RWPE2 (cell line): Measurements from ENCODE around the gene ZFC3H1.

Experiments used
- ATAC-seq: fragments of 200-7000 bp; cut with Tn5 transposase; 3 replicates; pipeline ENCODE4 v1.9.1; 2021; ENCODE audit warnings: low read depth
- DNase-seq: peaks from one replicate; pipeline ENCODE4 v3.0.0-alpha.2; 2020; ENCODE audit warnings: low spot score
- H3K27ac ChIP-seq: fragments of 450-650 bp; 2 replicates; pipeline ENCODE4 v1.5.1; 2017; ENCODE audit warnings: mild to moderate bottlenecking; ENCODE audit not compliant: poor library complexity, severe bottlenecking
- H3K27me3 ChIP-seq: fragments of 250-450 bp; sonication (Bioruptor Pico); 2 replicates; pipeline ENCODE4 v1.5.1; 2021; ENCODE audit warnings: mild to moderate bottlenecking, moderate library complexity; ENCODE audit not compliant: insufficient read depth, poor library complexity, severe bottlenecking
- H3K36me3 ChIP-seq: fragments of 250-450 bp; sonication (Bioruptor Pico); 2 replicates; pipeline ENCODE4 v1.5.1; 2020; ENCODE audit warnings: low read depth, mild to moderate bottlenecking, moderate library complexity
- H3K4me1 ChIP-seq: fragments of 250-450 bp; sonication (Bioruptor Pico); 2 replicates; pipeline ENCODE4 v1.5.1; 2021; ENCODE audit warnings: mild to moderate bottlenecking, moderate library complexity; ENCODE audit not compliant: insufficient read depth, poor library complexity, severe bottlenecking
- H3K4me3 ChIP-seq: fragments of 250-450 bp; sonication (Bioruptor Pico); 2 replicates; pipeline ENCODE4 v1.5.1; 2021; ENCODE audit warnings: mild to moderate bottlenecking, moderate library complexity; ENCODE audit not compliant: severe bottlenecking
- H3K9me3 ChIP-seq: fragments of 250-450 bp; sonication (Bioruptor Pico); 2 replicates; pipeline ENCODE4 v1.5.1; 2021; ENCODE audit warnings: mild to moderate bottlenecking, moderate library complexity; ENCODE audit not compliant: severe bottlenecking
- CTCF ChIP-seq: fragments of 450-650 bp; IDR thresholded peaks from one replicate; pipeline ENCODE4 v1.5.1; 2017; ENCODE audit warnings: mild to moderate bottlenecking, moderate library complexity; ENCODE audit not compliant: poor library complexity, severe bottlenecking

The ZFC3H1 gene

GRCh38 chr12:71565535-71565934 lies 98.1 kb downstream of the ZFC3H1 start:
- no peak for DNase-seq
- TF ChIP-seq CTCF: no peak
- Histone ChIP-seq H3K4me1 (no peaks in the 10 kb centered on the region), H3K27ac (no peak overlapping the region), H3K9me3 (no peaks in the 10 kb centered on the region), H3K4me3 (no peak overlapping the region), H3K27me3 (no peaks in the 10 kb centered on the region), H3K36me3 (no peaks in the 10 kb centered on the region)
- no peak for ATAC-seq

GRCh38 chr12:71562676-71563595 lies 100.7 kb downstream of the ZFC3H1 start:
- ATAC-seq (no peak), DNase-seq (no peak)
- no peak for TF ChIP-seq CTCF
- H3K4me1 ChIP-seq: no peaks in the 10 kb centered on the region
- no peaks in the 10 kb centered on the region for H3K36me3 ChIP-seq
- H3K27ac ChIP-seq: no peak overlapping the region
- no peak overlapping the region for H3K4me3 ChIP-seq
- H3K27me3 ChIP-seq: no peaks in the 10 kb centered on the region
- no peaks in the 10 kb centered on the region for H3K9me3 ChIP-seq
